RWPE1 (cell line): Measurements from ENCODE around the gene PGC.

ENCODE experiments used
- CTCF ChIA-PET: fragments of 350-600 bp; sonication (Branson Sonifier 250); formaldehyde crosslinking; extraction: SDS; loops from one replicate; lab custom pipeline; 2021; lab: Yijun Ruan, JAX
- POLR2A ChIA-PET: fragments of 400-600 bp; formaldehyde crosslinking; extraction: SDS; loops from one replicate; lab custom pipeline; 2020; ENCODE audit warnings: antibody characterized with exemption; ENCODE audit not compliant: low non-redundant PET; lab: Yijun Ruan, JAX
- DNase-seq: peaks from one replicate; pipeline ENCODE4 v3.0.0; 2012; ENCODE audit warnings: low spot score
- H3K27ac ChIP-seq: fragments of 450-650 bp; 2 replicates; pipeline ENCODE4 v1.5.1; 2017
- TF ChIP-seq, protein P1 (sequence below): fragments of 450-650 bp; conservative IDR thresholded peaks from 2 replicates; pipeline ENCODE4 v1.5.1; 2017; ENCODE audit warnings: low read depth, mild to moderate bottlenecking

Gene PGC

DNA sequence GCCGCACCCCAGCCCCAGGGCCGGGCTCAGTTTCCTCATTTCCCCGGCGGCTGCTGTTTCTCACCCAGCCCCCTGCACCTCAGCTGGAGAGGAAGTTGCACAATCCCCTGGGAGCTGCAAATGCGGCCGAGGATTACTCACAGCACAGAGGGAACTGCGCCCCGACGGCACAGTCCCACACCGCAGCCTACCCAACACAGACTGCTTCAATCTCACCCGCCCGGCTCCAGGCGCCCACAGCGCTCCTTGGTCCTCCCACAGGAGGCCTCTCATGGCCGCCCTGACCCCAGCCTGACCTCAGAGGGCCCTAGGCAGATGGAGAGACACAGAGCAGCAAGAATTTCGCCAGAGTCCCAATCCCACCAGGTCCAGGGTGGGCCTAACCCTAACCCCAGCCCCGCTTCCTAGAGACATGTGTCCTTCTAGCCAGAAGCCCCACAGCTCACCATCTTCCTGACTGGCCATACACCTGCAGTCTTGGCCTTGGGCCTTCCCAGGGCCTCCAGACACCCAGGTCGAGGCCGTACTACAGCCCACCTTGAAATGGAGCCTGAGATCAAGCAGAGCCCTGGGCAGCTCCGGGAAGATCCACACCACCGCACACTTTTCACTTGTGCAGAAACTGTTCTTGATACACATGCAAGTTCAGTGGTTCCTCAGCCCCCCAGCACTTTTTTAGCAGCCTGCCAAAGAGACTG, 23.5 kb downstream of the PGC start:
- H3K27ac ChIP-seq: peak overlapping the region; percentile 96
- POLR2A ChIA-PET: interaction anchor here (0.5 to 1.4 kb wide), 2 partner anchors 11 to 1703 kb away, joined by 4 to 11 read pairs; partner anchors contain the start of gene ABCC10
- TF ChIP-seq, protein P1, sequence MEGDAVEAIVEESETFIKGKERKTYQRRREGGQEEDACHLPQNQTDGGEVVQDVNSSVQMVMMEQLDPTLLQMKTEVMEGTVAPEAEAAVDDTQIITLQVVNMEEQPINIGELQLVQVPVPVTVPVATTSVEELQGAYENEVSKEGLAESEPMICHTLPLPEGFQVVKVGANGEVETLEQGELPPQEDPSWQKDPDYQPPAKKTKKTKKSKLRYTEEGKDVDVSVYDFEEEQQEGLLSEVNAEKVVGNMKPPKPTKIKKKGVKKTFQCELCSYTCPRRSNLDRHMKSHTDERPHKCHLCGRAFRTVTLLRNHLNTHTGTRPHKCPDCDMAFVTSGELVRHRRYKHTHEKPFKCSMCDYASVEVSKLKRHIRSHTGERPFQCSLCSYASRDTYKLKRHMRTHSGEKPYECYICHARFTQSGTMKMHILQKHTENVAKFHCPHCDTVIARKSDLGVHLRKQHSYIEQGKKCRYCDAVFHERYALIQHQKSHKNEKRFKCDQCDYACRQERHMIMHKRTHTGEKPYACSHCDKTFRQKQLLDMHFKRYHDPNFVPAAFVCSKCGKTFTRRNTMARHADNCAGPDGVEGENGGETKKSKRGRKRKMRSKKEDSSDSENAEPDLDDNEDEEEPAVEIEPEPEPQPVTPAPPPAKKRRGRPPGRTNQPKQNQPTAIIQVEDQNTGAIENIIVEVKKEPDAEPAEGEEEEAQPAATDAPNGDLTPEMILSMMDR: no peak
- CTCF ChIA-PET: interaction anchor here (0.7 to 2.8 kb wide), 5 partner anchors 10 to 298 kb away, joined by 3 to 8 read pairs (median 3); no protein-coding TSS in a partner anchor
- DNase-seq: peak; percentile 97

DNA sequence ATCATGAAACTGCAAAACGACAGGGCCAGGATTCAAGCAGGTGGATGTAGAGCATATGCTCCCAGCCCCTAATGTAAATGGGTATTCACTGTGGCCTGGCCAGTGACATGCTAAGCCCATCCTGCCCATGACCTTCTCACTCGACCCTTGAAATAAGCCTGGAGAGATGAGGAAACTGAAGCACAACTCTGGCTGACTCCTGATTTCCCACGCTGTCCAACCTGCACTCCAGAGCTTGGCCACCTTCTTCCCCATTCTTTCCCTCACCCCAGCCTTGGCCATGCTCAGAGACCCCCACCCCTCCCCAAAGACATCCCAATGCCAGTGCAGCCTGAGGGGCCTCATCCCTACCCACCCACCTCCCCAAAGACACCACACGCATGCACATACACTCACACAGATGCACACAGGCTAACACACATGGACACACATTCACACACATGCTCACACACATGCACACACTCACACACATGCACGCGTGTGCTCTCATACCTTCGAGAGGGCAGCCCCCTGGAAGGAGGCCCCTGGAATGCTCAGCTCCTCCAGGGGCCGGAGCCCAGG, 24.1 kb downstream of the PGC start:
- no peak for DNase-seq
- POLR2A ChIA-PET: interaction anchor here (0.5 to 1.4 kb wide), 3 partner anchors 11 to 1704 kb away, joined by 4 to 11 read pairs (median 5); partner anchors contain the start of genes ABCC10 and TOMM6
- CTCF ChIA-PET: interaction anchor here (0.6 to 2.8 kb wide), 6 partner anchors 10 to 248 kb away, joined by 3 to 8 read pairs (median 3); no protein-coding TSS in a partner anchor
- TF ChIP-seq, protein P1: no peak
- peak overlapping the region; percentile 96 for H3K27ac ChIP-seq

- no peak for DNase-seq
- ChIA-PET CTCF (interaction anchor here (1.1 to 2.8 kb wide), 2 partner anchors 13 to 40 kb away, joined by 4 to 8 read pairs; no protein-coding TSS in a partner anchor), POLR2A (interaction anchor here (0.6 kb wide), 1 partner anchor 1251 kb away, joined by 3 read pairs; no protein-coding TSS in a partner anchor)
- H3K27ac ChIP-seq: peak overlapping the region; percentile 96
- TF ChIP-seq, protein P1: no peak
These were observed 25.8 kb downstream of the PGC start for GRCh38 chr6:41721414-41721813.

DNA sequence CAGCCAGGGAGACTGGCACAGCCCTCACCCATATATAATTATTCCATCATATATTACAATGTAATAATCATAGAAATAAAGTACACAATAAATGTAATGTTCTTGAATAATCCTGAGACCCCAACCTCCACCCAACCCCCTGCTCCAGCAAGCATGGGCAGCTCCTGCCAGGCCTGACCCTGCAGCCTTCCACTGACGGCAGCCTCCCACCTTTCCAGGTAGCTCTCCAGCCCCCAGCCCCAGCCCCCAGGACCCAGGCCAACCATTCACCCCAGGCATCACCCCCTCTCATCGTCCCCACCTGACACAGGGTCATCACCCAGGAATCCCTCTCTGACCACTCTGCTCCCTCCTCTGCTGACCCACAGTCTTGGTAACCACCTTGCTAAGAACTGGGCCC, 26.4 kb downstream of the PGC start:
- no peak for DNase-seq
- POLR2A ChIA-PET: interaction anchor here (0.6 kb wide), 1 partner anchor 1251 kb away, joined by 3 read pairs; no protein-coding TSS in a partner anchor
- peak overlapping the region; percentile 83 for H3K27ac ChIP-seq
- CTCF ChIA-PET: no interaction called here
- TF ChIP-seq, protein P1: no peak

GRCh38 chr6:41720262-41720620, 27.0 kb downstream of the PGC start:
- no peak for DNase-seq
- TF ChIP-seq, protein P1: no peak
- peak overlapping the region; percentile 83 for H3K27ac ChIP-seq
- ChIA-PET CTCF (interaction anchor here (0.5 kb wide), 2 partner anchors 216 to 356 kb away, joined by 3 to 4 read pairs; no protein-coding TSS in a partner anchor), POLR2A (no interaction called here)

GRCh38 chr6:41719436-41720261, 27.5 kb downstream of the PGC start:
- peak overlapping the region; percentile 83 for H3K27ac ChIP-seq
- CTCF ChIA-PET: interaction anchor here (0.5 to 0.6 kb wide), 3 partner anchors 217 to 355 kb away, joined by 3 to 4 read pairs (median 4); no protein-coding TSS in a partner anchor
- no peak for DNase-seq
- TF ChIP-seq, protein P1: no peak
- POLR2A ChIA-PET: interaction anchor here (0.8 to 1.2 kb wide), 2 partner anchors 14 kb away, joined by 3 to 4 read pairs; no protein-coding TSS in a partner anchor
